ENCODE results near the gene ARID3A. TPM values are rescaled to one million over a fixed set of nuclear protein-coding genes. Genes with fewer than 3 reads are reported as not detected.
A peak's percentile ranks its signal among the peaks of the same experiment; 100 is the strongest.

Gene ARID3A
- total and polyA plus RNA-seq, 4 donors = 7.7 to 29.7 (median 19.8) TPM

GRCh38 chr19:961866-962620 lies 36.2 kb downstream of the ARID3A start:
- no peak for TF ChIP-seq CTCF (IDR thresholded peaks at IDR 0.05; ENCODE audit: control extremely low read depth, extremely low read depth)
- Histone ChIP-seq H3K9me3 (ENCODE audit: control insufficient read depth in 4 of 4, insufficient read depth in 3 of 4, low read length in 3 of 4) (peaks cover 0 to 2% (median under 1%) of the 10 kb centered on the region in 4 donors), H3K36me3 (ENCODE audit: control insufficient read depth in 4 of 4, insufficient read depth in 4 of 4, low read length in 4 of 4) (peaks cover 9 to 24% (median 19%) of the 10 kb centered on the region in 4 donors), H3K27me3 (ENCODE audit: control insufficient read depth in 3 of 3, insufficient read depth in 3 of 3, low read length in 2 of 3) (no peaks in the 10 kb centered on the region), H3K4me1 (ENCODE audit: control insufficient read depth in 5 of 5, insufficient read depth in 5 of 5, low read length in 5 of 5) (peaks cover 0 to 20% (median 6%) of the 10 kb centered on the region in 5 donors), H3K9ac (ENCODE audit: insufficient read depth in 1 of 2, low read length in 2 of 2) (peak overlapping the region in 1 of 2 donors; percentile 32), H3K27ac (ENCODE audit: low read depth in 1 of 2, low read length in 1 of 2) (no peak overlapping the region), H3K4me3 (no peak overlapping the region)
- WGBS, 2 donors = 62 to 79% methylated on average over 14 of the region's 14 CpGs
- ATAC-seq (ENCODE audit: insufficient read depth, low FRiP score) (no peak), DNase-seq (peak; percentile 46 to 71 (median 66))

- DNase-seq = no peak
- TF ChIP-seq CTCF (IDR thresholded peaks at IDR 0.05; ENCODE audit: control extremely low read depth, extremely low read depth) = no peak
- no peak overlapping the region for H3K27ac ChIP-seq (ENCODE audit: low read depth in 1 of 2, low read length in 1 of 2)
- H3K36me3 ChIP-seq (ENCODE audit: control insufficient read depth in 4 of 4, insufficient read depth in 4 of 4, low read length in 4 of 4) = peaks cover 9 to 29% (median 22%) of the 10 kb centered on the region in 4 donors
- WGBS, 2 donors = 88 to 90% methylated on average over 31 of the region's 31 CpGs
- H3K27me3 ChIP-seq (ENCODE audit: control insufficient read depth in 3 of 3, insufficient read depth in 3 of 3, low read length in 2 of 3) = no peaks in the 10 kb centered on the region
- peaks cover 0 to 20% (median 6%) of the 10 kb centered on the region in 5 donors for H3K4me1 ChIP-seq (ENCODE audit: control insufficient read depth in 5 of 5, insufficient read depth in 5 of 5, low read length in 5 of 5)
- H3K9ac ChIP-seq (ENCODE audit: insufficient read depth in 1 of 2, low read length in 2 of 2) = no peak overlapping the region
- no peak for ATAC-seq (ENCODE audit: insufficient read depth, low FRiP score)
- H3K9me3 ChIP-seq (ENCODE audit: control insufficient read depth in 4 of 4, insufficient read depth in 3 of 4, low read length in 3 of 4) = peaks cover 0 to 2% (median under 1%) of the 10 kb centered on the region in 4 donors
- no peak overlapping the region for H3K4me3 ChIP-seq
Measured at GRCh38 chr19:962683-963400, 37.0 kb downstream of the ARID3A start.

- H3K9ac ChIP-seq (ENCODE audit: insufficient read depth in 1 of 2, low read length in 2 of 2) = no peak overlapping the region
- peaks cover 0 to 20% (median 6%) of the 10 kb centered on the region in 5 donors for H3K4me1 ChIP-seq (ENCODE audit: control insufficient read depth in 5 of 5, insufficient read depth in 5 of 5, low read length in 5 of 5)
- no peaks in the 10 kb centered on the region for H3K27me3 ChIP-seq (ENCODE audit: control insufficient read depth in 3 of 3, insufficient read depth in 3 of 3, low read length in 2 of 3)
- peaks cover 0 to 2% (median under 1%) of the 10 kb centered on the region in 4 donors for H3K9me3 ChIP-seq (ENCODE audit: control insufficient read depth in 4 of 4, insufficient read depth in 3 of 4, low read length in 3 of 4)
- H3K4me3 ChIP-seq = no peak overlapping the region
- H3K36me3 ChIP-seq (ENCODE audit: control insufficient read depth in 4 of 4, insufficient read depth in 4 of 4, low read length in 4 of 4) = peaks cover 9 to 32% (median 25%) of the 10 kb centered on the region in 4 donors
- H3K27ac ChIP-seq (ENCODE audit: low read depth in 1 of 2, low read length in 1 of 2) = no peak overlapping the region
- DNase-seq = peak in 1 of 3 donors; percentile 41
- no peak for ATAC-seq (ENCODE audit: insufficient read depth, low FRiP score)
- 82 to 90% methylated on average over 9 to 11 of the region's 11 CpGs for WGBS, 2 donors
- no peak for TF ChIP-seq CTCF (IDR thresholded peaks at IDR 0.05; ENCODE audit: control extremely low read depth, extremely low read depth)
Measured at GRCh38 chr19:963486-963951, 37.7 kb downstream of the ARID3A start.

Data from lung (tissue), 12 donors.